T-helper 17 cell (primary cell): Measurements from ENCODE around the gene IL17RC. TPM values are rescaled to one million over a fixed set of nuclear protein-coding genes. Genes with fewer than 3 reads are reported as not detected.

Experiments
- ATAC-seq: fragments of 150-1000 bp; cut with Tn5 transposase; 2 replicates; pipeline ENCODE4 v1.10.0; 2021; ENCODE audit warnings: mild to moderate bottlenecking, moderate library complexity
- DNase-seq, 3 donors: peaks; one replicate each; pipeline versions ENCODE4 v3.0.0 to v3.0.0-alpha.2; 2020 to 2021
- H3K9me3 ChIP-seq: one replicate; pipeline ENCODE4 v1.7.0; 2013; ENCODE audit warnings: low read length, mild to moderate bottlenecking; ENCODE audit not compliant: control insufficient read depth, poor library complexity, severe bottlenecking
- H3K27ac Mint-ChIP-seq: one replicate; pipeline ENCODE4 v1.8.0; 2022; ENCODE audit warnings: mild to moderate bottlenecking, moderate library complexity, mixed read lengths
- H3K27me3 Mint-ChIP-seq: one replicate; pipeline ENCODE4 v1.8.0; 2022; ENCODE audit warnings: mixed read lengths
- H3K36me3 Mint-ChIP-seq: one replicate; pipeline ENCODE4 v1.8.0; 2022; ENCODE audit warnings: low read depth, mixed read lengths
- H3K4me1 Mint-ChIP-seq: one replicate; pipeline ENCODE4 v1.8.0; 2022; ENCODE audit warnings: mild to moderate bottlenecking, mixed read lengths
- H3K4me3 Mint-ChIP-seq: one replicate; pipeline ENCODE4 v1.8.0; 2022; ENCODE audit warnings: mild to moderate bottlenecking, moderate library complexity, mixed read lengths
- total RNA-seq, 4 donors: library from RNA in 2 of 4; stranded (reverse) in 2 of 4; gene quantifications; one replicate each; pipeline ENCODE4 v1.2.3 and lab custom pipeline; 2022 to 2026

Gene IL17RC
- total RNA-seq, 2 donors from 2014 or later: 0.47 to 0.92 TPM

GRCh38 chr3:9976721-9977709, 60.1 kb downstream of the IL17RC start:
- Mint-ChIP-seq H3K27me3 (no peaks in the 10 kb centered on the region), H3K36me3 (peaks cover 5% of the 10 kb centered on the region), H3K27ac (no peak overlapping the region), H3K4me1 (peaks cover 10% of the 10 kb centered on the region), H3K4me3 (no peak overlapping the region)
- no peak for DNase-seq
- H3K9me3 ChIP-seq: no peaks in the 10 kb centered on the region
- ATAC-seq: no peak

- peak overlapping the region; percentile 51 for H3K27ac Mint-ChIP-seq
- DNase-seq (no peak), ATAC-seq (no peak)
- H3K27me3 Mint-ChIP-seq: no peaks in the 10 kb centered on the region
- H3K36me3 Mint-ChIP-seq: peaks cover 5% of the 10 kb centered on the region
- no peaks in the 10 kb centered on the region for H3K9me3 ChIP-seq
- no peak overlapping the region for H3K4me3 Mint-ChIP-seq
- H3K4me1 Mint-ChIP-seq: peaks cover 10% of the 10 kb centered on the region
These were observed 61.9 kb downstream of the IL17RC start for GRCh38 chr3:9978710-9979305.

DNA sequence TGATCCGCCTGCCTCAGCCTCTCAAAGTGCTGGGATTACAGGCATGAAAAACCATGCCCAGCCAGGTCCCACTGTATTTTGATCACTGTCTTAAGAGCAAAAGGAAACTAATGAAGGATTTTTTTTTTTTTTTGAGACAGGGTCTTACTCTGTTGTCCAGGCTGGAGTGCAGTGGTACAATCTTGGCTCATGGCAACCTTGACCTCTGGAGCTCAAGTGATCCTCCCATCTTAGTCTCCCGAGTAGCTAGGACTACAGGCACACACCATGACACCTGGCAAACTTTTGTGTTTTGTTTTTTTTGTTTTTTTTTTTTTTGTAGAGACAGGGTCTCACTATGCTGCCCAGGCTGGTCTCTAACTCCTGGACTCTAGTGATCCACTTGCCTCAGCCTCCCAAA, 63.4 kb downstream of the IL17RC start:
- H3K9me3 ChIP-seq: no peaks in the 10 kb centered on the region
- no peak overlapping the region for H3K4me3 Mint-ChIP-seq
- peaks cover 10% of the 10 kb centered on the region for H3K4me1 Mint-ChIP-seq
- ATAC-seq (no peak), DNase-seq (no peak)
- no peaks in the 10 kb centered on the region for H3K27me3 Mint-ChIP-seq
- H3K27ac Mint-ChIP-seq: no peak overlapping the region
- H3K36me3 Mint-ChIP-seq: peaks cover 5% of the 10 kb centered on the region

Other genes with a start within 250 kb of the IL17RC start
- not detected for gene CPNE9, start 213.3 kb upstream of the IL17RC start, total RNA-seq
- gene BRPF1, start 185.4 kb upstream of the IL17RC start, total RNA-seq: 10 to 100 TPM; 31.8 to 41.0 TPM
- 10 to 100 TPM; 18.4 to 22.6 TPM for gene OGG1, start 167.1 kb upstream of the IL17RC start, total RNA-seq
- gene CAMK1, start 147.2 kb upstream of the IL17RC start, total RNA-seq: 1 to 10 TPM; 1.9 to 2.2 TPM
- gene TADA3, start 124.6 kb upstream of the IL17RC start, total RNA-seq: 10 to 100 TPM; 32.2 to 35.2 TPM
- 100 to 1,000 TPM; 155 to 192 TPM for gene ARPC4, start 124.0 kb upstream of the IL17RC start, total RNA-seq
- gene TTLL3, start 106.8 kb upstream of the IL17RC start, total RNA-seq: 10 to 100 TPM; 87.2 to 88.7 TPM
- 10 to 100 TPM; 19.0 to 20.8 TPM for gene RPUSD3, start 73.1 kb upstream of the IL17RC start, total RNA-seq
- gene CIDEC, start 36.8 kb upstream of the IL17RC start, total RNA-seq: not detected
- 10 to 100 TPM; 15.4 to 17.8 TPM for gene JAGN1, start 26.5 kb upstream of the IL17RC start, total RNA-seq
- 10 to 100 TPM; 10.1 to 12.4 TPM for gene IL17RE, start 14.2 kb upstream of the IL17RC start, total RNA-seq
- gene CRELD1, start 16.7 kb downstream of the IL17RC start, total RNA-seq: 10 to 100 TPM; 15.5 to 20.0 TPM
- 1 to 10 TPM; 5.8 to 5.9 TPM for gene PRRT3, start 35.3 kb downstream of the IL17RC start, total RNA-seq
- 10 to 100 TPM; 41.8 to 60.6 TPM for gene EMC3, start 69.7 kb downstream of the IL17RC start, total RNA-seq
- gene FANCD2, start 109.3 kb downstream of the IL17RC start, total RNA-seq: 10 to 100 TPM; 16.6 to 20.0 TPM
- not detected for gene FANCD2OS, start 191.2 kb downstream of the IL17RC start, total RNA-seq
- gene BRK1, start 198.6 kb downstream of the IL17RC start, total RNA-seq: 10 to 100 TPM; 52.4 to 53.8 TPM
- gene VHL, start 224.7 kb downstream of the IL17RC start, total RNA-seq: 10 to 100 TPM; 56.3 to 63.7 TPM
- 1 to 10 TPM; 4.6 to 5.0 TPM for gene IRAK2, start 247.8 kb downstream of the IL17RC start, total RNA-seq